H9 (cell line): Measurements from ENCODE around the gene HEXD. TPM values are rescaled to one million over a fixed set of nuclear protein-coding genes. Genes with fewer than 3 reads are reported as not detected.

Experiments used
- DNase-seq: peaks from one replicate; pipeline ENCODE4 v3.0.0-alpha.2; 2017
- H2AFZ ChIP-seq: one replicate; pipeline ENCODE4 v1.6.1; 2013; ENCODE audit warnings: mild to moderate bottlenecking, low read length, control low read depth, moderate library complexity
- H2AK5ac ChIP-seq: 2 replicates; pipeline ENCODE4 v1.6.1; 2013; ENCODE audit warnings: low read length, control low read depth, mixed read lengths; ENCODE audit not compliant: insufficient read length
- H2BK120ac ChIP-seq: one replicate; pipeline ENCODE4 v1.6.1; 2013; ENCODE audit warnings: low read depth, mild to moderate bottlenecking, low read length, control low read depth, inconsistent platforms; ENCODE audit not compliant: poor library complexity, severe bottlenecking
- H2BK12ac ChIP-seq: 2 replicates; pipeline ENCODE4 v1.6.1; 2013; ENCODE audit warnings: low read length, control low read depth, mixed read lengths, low read depth; ENCODE audit not compliant: insufficient read length
- H2BK15ac ChIP-seq: 2 replicates; pipeline ENCODE4 v1.6.1; 2013; ENCODE audit warnings: low read depth, low read length, control low read depth
- H2BK20ac ChIP-seq: one replicate; pipeline ENCODE4 v1.6.1; 2013; ENCODE audit warnings: low read depth, mild to moderate bottlenecking, low read length, control low read depth, inconsistent platforms; ENCODE audit not compliant: poor library complexity, severe bottlenecking
- H2BK5ac ChIP-seq: 2 replicates; pipeline ENCODE4 v1.6.1; 2013; ENCODE audit warnings: low read length, control low read depth, mixed read lengths; ENCODE audit not compliant: insufficient read length
- H3K14ac ChIP-seq: 2 replicates; pipeline ENCODE4 v1.6.1; 2013; ENCODE audit warnings: low read length, control low read depth; ENCODE audit not compliant: insufficient read depth
- H3K18ac ChIP-seq: 2 replicates; pipeline ENCODE4 v1.6.1; 2013; ENCODE audit warnings: low read depth, mild to moderate bottlenecking, mixed read lengths, low read length, control low read depth; ENCODE audit not compliant: insufficient read length
- H3K23ac ChIP-seq: 2 replicates; pipeline ENCODE4 v1.6.1; 2013; ENCODE audit warnings: low read length, control low read depth, mixed read lengths, low read depth; ENCODE audit not compliant: insufficient read length
- H3K23me2 ChIP-seq: 2 replicates; pipeline ENCODE4 v1.6.1; 2013; ENCODE audit warnings: low read depth, mild to moderate bottlenecking, mixed read lengths, low read length, control low read depth; ENCODE audit not compliant: insufficient read length, poor library complexity, severe bottlenecking
- H3K27ac ChIP-seq: 2 replicates; pipeline ENCODE4 v1.5.1; 2013; ENCODE audit warnings: low read length, control low read depth, mixed read lengths, low read depth; ENCODE audit not compliant: insufficient read length
- H3K27me3 ChIP-seq: 2 replicates; pipeline ENCODE4 v1.6.1; 2013; ENCODE audit warnings: low read length, control low read depth, inconsistent platforms; ENCODE audit not compliant: insufficient read depth
- H3K4ac ChIP-seq: 2 replicates; pipeline ENCODE4 v1.6.1; 2013; ENCODE audit warnings: low read depth, mild to moderate bottlenecking, control low read depth, inconsistent platforms, low read length, moderate library complexity
- H3K4me1 ChIP-seq: 2 replicates; pipeline ENCODE4 v1.6.1; 2013; ENCODE audit warnings: low read length, control low read depth, inconsistent platforms; ENCODE audit not compliant: insufficient read depth
- H3K4me2 ChIP-seq: 2 replicates; pipeline ENCODE4 v1.6.1; 2013; ENCODE audit warnings: low read length, control low read depth, mixed read lengths; ENCODE audit not compliant: insufficient read length, insufficient read depth
- H3K56ac ChIP-seq: 2 replicates; pipeline ENCODE4 v1.6.1; 2013; ENCODE audit warnings: low read depth, mild to moderate bottlenecking, mixed read lengths, low read length, control low read depth; ENCODE audit not compliant: insufficient read length
- H3K79me1 ChIP-seq: 2 replicates; pipeline ENCODE4 v1.6.1; 2013; ENCODE audit warnings: low read depth, mild to moderate bottlenecking, moderate library complexity, low read length, control low read depth, inconsistent platforms; ENCODE audit not compliant: insufficient read depth, poor library complexity, severe bottlenecking
- H3K79me2 ChIP-seq: 2 replicates; pipeline ENCODE4 v1.6.1; 2013; ENCODE audit warnings: low read length, control low read depth, inconsistent platforms; ENCODE audit not compliant: insufficient read depth
- H3K9ac ChIP-seq: 2 replicates; pipeline ENCODE4 v1.6.1; 2013; ENCODE audit warnings: low read length, control low read depth, mixed read lengths; ENCODE audit not compliant: insufficient read length; ENCODE audit errors: extremely low read depth
- H3K9me3 ChIP-seq: one replicate; pipeline ENCODE4 v1.6.1; 2013; ENCODE audit warnings: low read depth, low read length, inconsistent platforms; ENCODE audit not compliant: control insufficient read depth
- H3T11ph ChIP-seq: one replicate; pipeline ENCODE4 v1.6.1; 2013; ENCODE audit warnings: mild to moderate bottlenecking, low read length, control low read depth, inconsistent platforms
- H4K20me1 ChIP-seq: one replicate; pipeline ENCODE4 v1.6.1; 2013; ENCODE audit not compliant: control insufficient read depth, insufficient read length, insufficient read depth
- H4K5ac ChIP-seq: 2 replicates; pipeline ENCODE4 v1.6.1; 2013; ENCODE audit warnings: low read depth, mild to moderate bottlenecking, mixed read lengths, low read length, control low read depth; ENCODE audit not compliant: insufficient read length
- H4K8ac ChIP-seq: replicated peaks from 2 replicates; pipeline ENCODE4 v1.6.1; 2013; ENCODE audit warnings: low read length, control low read depth, mixed read lengths, low read depth; ENCODE audit not compliant: insufficient read length
- H4K91ac ChIP-seq: 2 replicates; pipeline ENCODE4 v1.6.1; 2013; ENCODE audit warnings: low read depth, mild to moderate bottlenecking, moderate library complexity, mixed read lengths, low read length, control low read depth; ENCODE audit not compliant: insufficient read length
- H3K27ac Mint-ChIP-seq, 3 experiments: 2 replicates in 2 of 3; 3 replicates in 1 of 3; pipeline ENCODE4 v1.8.0; 2020 to 2021; ENCODE audit warnings: mixed read lengths in 3 of 3, mild to moderate bottlenecking in 1 of 3, moderate library complexity in 1 of 3
- H3K27me3 Mint-ChIP-seq: 2 replicates; pipeline ENCODE4 v1.8.0; 2021; ENCODE audit warnings: low read depth, mild to moderate bottlenecking, moderate library complexity, mixed read lengths
- H3K36me3 Mint-ChIP-seq, 3 experiments: 2 replicates in 2 of 3; 3 replicates in 1 of 3; pipeline ENCODE4 v1.8.0; 2020 to 2021; ENCODE audit warnings: low read depth in 3 of 3, mixed read lengths in 3 of 3; ENCODE audit not compliant: insufficient read depth in 1 of 3
- H3K4me1 Mint-ChIP-seq, 2 experiments: 2 replicates each; pipeline ENCODE4 v1.8.0; 2020; ENCODE audit warnings: mixed read lengths in 2 of 2
- H3K4me3 Mint-ChIP-seq, 2 experiments: 2 replicates in 1 of 2; 3 replicates in 1 of 2; pipeline ENCODE4 v1.8.0; 2020 to 2021; ENCODE audit warnings: mild to moderate bottlenecking in 2 of 2, mixed read lengths in 2 of 2, moderate library complexity in 1 of 2
- H3K9me3 Mint-ChIP-seq, 2 experiments: 2 replicates in 1 of 2; 3 replicates in 1 of 2; pipeline ENCODE4 v1.8.0; 2020; ENCODE audit warnings: mild to moderate bottlenecking in 2 of 2, mixed read lengths in 2 of 2, moderate library complexity in 1 of 2
- WGBS: extraction: QIAGEN DNeasy Blood & Tissue Kit; methylation state at CpG from one replicate; pipeline ENCODE4 v1.1.7; 2013; ENCODE audit warnings: missing lambda C conversion rate, low lambda C conversion rate, mixed read lengths; ENCODE audit not compliant: insufficient read length; ENCODE audit errors: extremely low coverage; 5-methylcytosine and 5-hydroxymethylcytosine counted together
- total RNA-seq: library from RNA; stranded (reverse); gene quantifications from 2 replicates; pipeline ENCODE4 v1.2.1, GENCODE V29; 2021
- TF ChIP-seq, protein P1 (sequence below): fragments of 200-600 bp; sonication (generic); conservative IDR thresholded peaks from 3 replicates; pipeline ENCODE4 v1.8.0; 2021; ENCODE audit warnings: antibody characterized with exemption, mild to moderate bottlenecking

HEXD gene
- total RNA-seq, 1 experiment from 2014 or later = 23.2 TPM

DNA sequence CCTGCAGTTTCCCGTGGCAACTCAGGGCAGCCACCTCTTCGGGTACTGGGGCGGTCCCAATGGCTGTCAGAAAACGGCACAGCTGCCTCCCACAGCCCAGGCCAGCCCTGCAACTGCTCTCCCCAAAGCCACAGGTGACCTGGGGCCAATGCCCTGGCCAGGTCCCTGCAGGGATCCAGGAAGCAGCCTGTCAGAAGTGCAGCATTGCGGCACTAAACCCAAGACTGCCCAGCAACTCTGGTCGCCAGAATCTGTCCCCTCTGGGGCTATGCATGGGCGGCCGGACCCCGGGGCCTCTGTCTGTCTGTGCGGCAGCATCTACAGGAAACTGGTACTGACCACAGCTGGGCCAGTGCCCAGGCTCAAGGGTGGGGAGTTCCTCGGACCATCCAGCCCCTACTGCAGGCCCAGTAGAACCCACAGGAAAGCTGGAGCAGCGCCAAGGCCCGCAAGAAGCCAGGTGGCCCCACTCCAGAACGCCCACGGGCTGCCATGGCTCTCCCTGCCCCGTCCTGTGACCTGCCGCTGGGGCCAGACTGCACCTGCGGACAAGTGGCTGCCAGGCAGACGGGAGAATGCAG is 26.9 kb downstream of the HEXD start:
- Histone ChIP-seq H2AK5ac (no peak overlapping the region), H3K27ac (no peak overlapping the region), H2BK5ac (no peak overlapping the region), H3K23me2 (no peaks in the 10 kb centered on the region), H3K79me1 (no peaks in the 10 kb centered on the region), H3K18ac (no peak overlapping the region), H3K56ac (no peak overlapping the region), H3K9me3 (no peaks in the 10 kb centered on the region), H3K23ac (no peak overlapping the region), H2BK20ac (no peak overlapping the region), H3K27me3 (no peaks in the 10 kb centered on the region), H3K4me1 (no peaks in the 10 kb centered on the region; the same call in 1 of the 2 replicates), H3K79me2 (no peaks in the 10 kb centered on the region), H4K20me1 (no peaks in the 10 kb centered on the region), H3T11ph (no peak overlapping the region), H4K5ac (no peak overlapping the region), H2BK15ac (no peak overlapping the region), H3K9ac (no peak overlapping the region), H2AFZ (no peak overlapping the region), H3K4ac (no peak overlapping the region), H2BK12ac (no peak overlapping the region), H3K4me2 (no peak overlapping the region), H3K14ac (no peak overlapping the region), H4K8ac (no peak overlapping the region), H4K91ac (no peak overlapping the region), H2BK120ac (no peak overlapping the region)
- no CpG with 5 or more reads among the region's 19 CpGs for WGBS
- Mint-ChIP-seq H3K27me3 (no peaks in the 10 kb centered on the region), H3K27ac (no peak overlapping the region), H3K4me3 (no peak overlapping the region), H3K9me3 (no peaks in the 10 kb centered on the region; a peak in 1 of 5 replicates), H3K36me3 (peaks cover 6 to 26% (median 23%) of the 10 kb centered on the region in 3 experiments), H3K4me1 (peaks cover 13 to 31% of the 10 kb centered on the region in 2 experiments)
- peak; percentile 26 for DNase-seq
- TF ChIP-seq, protein P1, sequence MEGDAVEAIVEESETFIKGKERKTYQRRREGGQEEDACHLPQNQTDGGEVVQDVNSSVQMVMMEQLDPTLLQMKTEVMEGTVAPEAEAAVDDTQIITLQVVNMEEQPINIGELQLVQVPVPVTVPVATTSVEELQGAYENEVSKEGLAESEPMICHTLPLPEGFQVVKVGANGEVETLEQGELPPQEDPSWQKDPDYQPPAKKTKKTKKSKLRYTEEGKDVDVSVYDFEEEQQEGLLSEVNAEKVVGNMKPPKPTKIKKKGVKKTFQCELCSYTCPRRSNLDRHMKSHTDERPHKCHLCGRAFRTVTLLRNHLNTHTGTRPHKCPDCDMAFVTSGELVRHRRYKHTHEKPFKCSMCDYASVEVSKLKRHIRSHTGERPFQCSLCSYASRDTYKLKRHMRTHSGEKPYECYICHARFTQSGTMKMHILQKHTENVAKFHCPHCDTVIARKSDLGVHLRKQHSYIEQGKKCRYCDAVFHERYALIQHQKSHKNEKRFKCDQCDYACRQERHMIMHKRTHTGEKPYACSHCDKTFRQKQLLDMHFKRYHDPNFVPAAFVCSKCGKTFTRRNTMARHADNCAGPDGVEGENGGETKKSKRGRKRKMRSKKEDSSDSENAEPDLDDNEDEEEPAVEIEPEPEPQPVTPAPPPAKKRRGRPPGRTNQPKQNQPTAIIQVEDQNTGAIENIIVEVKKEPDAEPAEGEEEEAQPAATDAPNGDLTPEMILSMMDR = no peak
